ENCODE results near the gene DYNC1I1.

The DYNC1I1 gene

DNA sequence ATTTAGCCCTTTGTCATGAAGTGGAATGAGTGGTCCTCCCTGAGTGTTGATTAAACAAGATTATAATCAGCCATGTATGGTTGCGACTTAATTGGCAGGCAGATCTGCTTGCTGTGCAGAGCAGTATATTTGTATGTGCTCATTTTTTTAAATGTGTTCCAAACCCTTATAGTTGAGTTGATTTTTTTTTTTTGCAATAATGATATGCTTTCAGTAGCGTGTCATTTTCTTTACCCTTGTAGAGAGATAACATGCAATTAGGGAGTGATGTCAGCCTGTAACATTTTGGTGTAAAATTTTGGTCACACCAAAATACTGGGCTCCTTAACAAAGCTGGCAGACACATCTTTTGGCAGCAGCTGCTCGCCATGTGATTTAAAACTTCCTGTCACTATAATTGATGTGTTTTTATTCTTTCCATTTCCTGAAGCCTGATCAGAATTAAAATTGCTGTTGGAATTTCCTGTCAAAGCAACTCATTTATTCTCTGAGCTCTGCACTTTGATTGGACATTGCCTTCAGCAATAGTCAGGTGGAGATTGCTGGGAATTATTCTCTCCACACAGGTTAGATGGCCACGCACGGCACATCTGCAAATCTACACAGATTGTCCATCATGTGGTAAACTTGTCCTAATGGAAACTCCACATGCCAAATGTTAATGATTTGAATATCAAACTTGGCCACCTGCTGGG, 125.3 kb downstream of the DYNC1I1 start:
- TF ChIP-seq, protein P1, sequence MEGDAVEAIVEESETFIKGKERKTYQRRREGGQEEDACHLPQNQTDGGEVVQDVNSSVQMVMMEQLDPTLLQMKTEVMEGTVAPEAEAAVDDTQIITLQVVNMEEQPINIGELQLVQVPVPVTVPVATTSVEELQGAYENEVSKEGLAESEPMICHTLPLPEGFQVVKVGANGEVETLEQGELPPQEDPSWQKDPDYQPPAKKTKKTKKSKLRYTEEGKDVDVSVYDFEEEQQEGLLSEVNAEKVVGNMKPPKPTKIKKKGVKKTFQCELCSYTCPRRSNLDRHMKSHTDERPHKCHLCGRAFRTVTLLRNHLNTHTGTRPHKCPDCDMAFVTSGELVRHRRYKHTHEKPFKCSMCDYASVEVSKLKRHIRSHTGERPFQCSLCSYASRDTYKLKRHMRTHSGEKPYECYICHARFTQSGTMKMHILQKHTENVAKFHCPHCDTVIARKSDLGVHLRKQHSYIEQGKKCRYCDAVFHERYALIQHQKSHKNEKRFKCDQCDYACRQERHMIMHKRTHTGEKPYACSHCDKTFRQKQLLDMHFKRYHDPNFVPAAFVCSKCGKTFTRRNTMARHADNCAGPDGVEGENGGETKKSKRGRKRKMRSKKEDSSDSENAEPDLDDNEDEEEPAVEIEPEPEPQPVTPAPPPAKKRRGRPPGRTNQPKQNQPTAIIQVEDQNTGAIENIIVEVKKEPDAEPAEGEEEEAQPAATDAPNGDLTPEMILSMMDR (conservative IDR thresholded peaks at IDR 0.05): no peak
- H3K27ac ChIP-seq: peak overlapping the region; percentile 22

DNA sequence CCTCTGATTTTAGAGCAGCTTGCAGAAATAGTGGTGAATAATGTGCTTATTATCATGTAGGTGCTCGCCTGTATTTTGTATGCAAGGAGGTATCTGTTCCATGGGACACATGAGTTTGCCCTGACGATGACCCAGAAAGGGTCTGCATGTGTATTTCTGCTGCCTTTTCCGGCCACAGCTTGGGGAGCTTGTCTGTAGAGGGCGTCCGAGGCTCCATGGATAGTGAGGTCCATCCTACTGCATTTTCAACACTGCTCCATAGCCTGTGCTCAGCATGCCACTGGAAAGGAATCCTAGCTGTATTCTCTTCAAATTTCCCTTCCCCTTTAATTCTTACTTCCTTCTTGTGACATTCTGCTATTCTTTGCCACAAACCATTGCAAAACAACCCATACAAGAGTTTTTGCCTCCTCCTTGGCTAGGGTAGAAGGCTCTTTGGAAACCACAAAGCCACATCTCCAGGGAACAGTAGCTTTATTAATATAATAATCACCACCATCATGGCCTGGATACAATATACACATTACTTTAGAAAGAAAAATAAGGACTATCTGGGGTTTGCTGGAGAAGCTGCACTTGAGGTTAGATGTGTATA, 127.7 kb downstream of the DYNC1I1 start:
- H3K27ac ChIP-seq: no peak overlapping the region
- TF ChIP-seq, protein P1 (conservative IDR thresholded peaks at IDR 0.05): no peak

DNA sequence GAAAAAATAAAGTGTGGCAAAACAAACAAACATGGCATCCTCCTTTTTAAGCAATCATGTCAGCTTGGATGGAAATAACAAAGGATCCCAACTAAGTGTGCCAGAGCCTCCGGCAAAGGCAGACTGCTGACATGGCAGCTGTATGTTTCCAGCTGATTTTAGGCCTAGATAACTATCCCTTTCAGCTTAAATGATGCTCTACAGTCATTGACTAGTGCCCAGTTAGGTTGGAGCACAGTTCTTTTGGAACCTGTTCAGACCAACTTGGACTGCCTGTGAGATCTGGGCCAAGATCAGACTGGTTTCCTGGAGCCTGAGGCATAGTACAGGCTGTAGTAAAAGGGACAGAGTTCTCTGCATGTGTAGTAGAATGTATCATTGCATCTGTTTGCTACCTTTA, 128.7 kb downstream of the DYNC1I1 start:
- H3K27ac ChIP-seq: no peak overlapping the region
- TF ChIP-seq, protein P1 (conservative IDR thresholded peaks at IDR 0.05): no peak

DNA sequence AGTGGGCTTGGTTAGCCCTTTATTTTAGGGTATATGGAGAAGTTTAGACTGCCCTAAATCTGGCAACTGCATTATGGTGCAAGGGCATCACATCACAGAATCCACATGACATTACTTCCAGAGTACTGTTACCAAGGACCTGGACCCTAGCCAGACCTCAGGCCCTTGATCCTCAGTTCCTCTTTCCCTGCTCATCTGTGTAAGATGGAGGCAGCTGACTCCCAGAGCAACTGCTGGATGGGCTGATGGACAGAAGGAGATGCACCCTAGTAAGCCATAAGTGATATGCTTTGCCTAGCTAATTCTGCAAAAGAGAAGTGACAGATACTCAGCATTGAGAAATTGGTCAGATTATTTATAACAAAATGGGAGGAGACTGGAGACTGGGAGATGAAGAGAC, 131.7 kb downstream of the DYNC1I1 start:
- no peak overlapping the region for H3K27ac ChIP-seq
- TF ChIP-seq, protein P1 (conservative IDR thresholded peaks at IDR 0.05): no peak

DNA sequence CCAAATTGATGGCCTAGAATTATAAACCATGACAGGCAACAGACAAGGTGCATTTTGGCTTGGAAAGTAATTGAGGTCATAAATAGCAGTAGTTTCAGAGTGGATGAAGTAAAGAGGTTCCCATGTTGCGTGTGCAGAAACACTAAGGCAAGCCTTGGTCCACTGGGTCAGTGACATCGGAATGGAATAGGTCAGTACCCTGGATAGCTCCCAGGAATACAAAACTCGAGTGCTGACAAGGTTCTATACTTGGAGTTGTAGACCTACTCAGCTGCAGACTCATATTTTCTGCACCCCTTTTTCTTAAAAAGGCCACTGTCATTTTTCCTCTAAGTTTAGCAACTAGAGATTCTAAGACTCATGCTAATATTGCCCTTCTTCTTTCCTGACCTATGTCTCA, 132.8 kb downstream of the DYNC1I1 start:
- TF ChIP-seq, protein P1 (conservative IDR thresholded peaks at IDR 0.05): no peak
- H3K27ac ChIP-seq: no peak overlapping the region

DNA sequence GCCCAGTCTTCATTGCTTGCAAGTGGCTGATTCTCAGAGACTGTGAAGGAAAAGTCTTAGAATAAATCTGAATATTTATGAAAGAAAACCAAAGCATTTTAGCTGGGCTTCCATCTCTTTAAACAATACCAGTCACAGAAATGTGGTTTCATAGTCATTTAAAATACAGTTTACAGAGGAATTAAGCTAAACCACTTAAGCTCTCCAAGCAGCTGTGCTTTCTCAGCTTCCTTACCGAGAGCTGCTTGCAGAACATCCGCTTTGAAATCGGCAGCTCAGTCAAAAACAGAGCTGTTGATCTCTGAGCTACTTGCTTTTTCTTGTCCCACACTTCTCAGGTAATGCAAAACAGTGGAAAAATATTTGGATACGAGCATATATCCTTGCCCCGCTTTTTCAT, 134.5 kb downstream of the DYNC1I1 start:
- TF ChIP-seq, protein P1 (conservative IDR thresholded peaks at IDR 0.05): no peak
- no peak overlapping the region for H3K27ac ChIP-seq

DNA sequence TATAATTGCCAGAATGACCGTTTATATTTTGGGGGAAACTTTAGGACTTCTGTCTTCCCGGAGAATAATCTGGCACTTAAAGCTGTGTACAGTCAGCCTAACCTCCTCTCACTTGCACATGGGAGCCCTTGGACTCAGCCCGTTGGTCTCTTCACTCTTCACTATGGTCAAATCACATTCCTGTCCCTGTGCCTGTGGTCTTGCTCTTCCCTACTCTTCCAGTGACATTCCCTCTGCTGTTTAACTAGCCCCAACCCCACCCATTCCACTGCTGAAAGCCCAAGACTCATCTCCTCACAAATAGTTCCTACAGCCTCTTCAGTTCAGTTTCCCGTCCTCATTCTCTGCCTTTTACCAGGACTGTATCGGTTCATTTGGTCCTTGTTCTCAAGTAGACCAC, 135.0 kb downstream of the DYNC1I1 start:
- TF ChIP-seq, protein P1 (conservative IDR thresholded peaks at IDR 0.05): no peak
- no peak overlapping the region for H3K27ac ChIP-seq
